Esophagus muscularis mucosa (tissue), 4 donors: Measurements from ENCODE around the gene NAT14. TPM values are rescaled to one million over a fixed set of nuclear protein-coding genes. Genes with fewer than 3 reads are reported as not detected.

Experiments used
- DNase-seq: peaks from one replicate; pipeline ENCODE4 v3.0.0-alpha.2; 2017; ENCODE audit errors: extremely low spot score
- H3K27ac ChIP-seq, 4 donors: fragments of 200-600 bp; sonication (generic); replicated peaks in 1 of 4; 1 replicate in 3 of 4; 2 replicates in 1 of 4; pipeline ENCODE4 v1.5.1; 2016 to 2019; ENCODE audit warnings: mild to moderate bottlenecking in 1 of 4
- H3K27me3 ChIP-seq, 4 donors: fragments of 200-600 bp; sonication (generic); one replicate each; pipeline versions ENCODE4 v1.5.1 to v1.6.0; 2016 to 2019
- H3K36me3 ChIP-seq, 4 donors: fragments of 200-600 bp; sonication (generic); one replicate each; pipeline ENCODE4 v1.5.1; 2016 to 2019
- H3K4me1 ChIP-seq, 4 donors: fragments of 200-600 bp; sonication (generic); one replicate each; pipeline ENCODE4 v1.5.1; 2016 to 2019
- H3K4me3 ChIP-seq, 4 donors: fragments of 200-600 bp; sonication (generic); 1 replicate in 2 of 4; 2 replicates in 2 of 4; pipeline ENCODE4 v1.5.1; 2016 to 2019; ENCODE audit warnings: mild to moderate bottlenecking in 4 of 4, moderate library complexity in 1 of 4
- H3K9me3 ChIP-seq, 4 donors: fragments of 200-600 bp; sonication (generic); 1 replicate in 3 of 4; 2 replicates in 1 of 4; pipeline ENCODE4 v1.5.1; 2016 to 2019
- EP300 ChIP-seq: sonication (generic); formaldehyde crosslinking; IDR thresholded peaks from one replicate; pipeline ENCODE4 v1.6.1; 2017; ENCODE audit warnings: antibody characterized with exemption
- POLR2A ChIP-seq: fragments of 450-650 bp; IDR thresholded peaks from one replicate; pipeline ENCODE4 v1.6.1; 2017; ENCODE audit warnings: antibody characterized with exemption, moderate library complexity, mild to moderate bottlenecking, low read depth
- POLR2AphosphoS5 ChIP-seq, 2 donors: sonication (generic); formaldehyde crosslinking; IDR thresholded peaks; one replicate each; pipeline ENCODE4 v1.6.1; 2017; ENCODE audit warnings: antibody characterized with exemption in 2 of 2
- WGBS: methylation state at CpG from one replicate; pipeline ENCODE4 v1.1.5; 2018; 5-methylcytosine and 5-hydroxymethylcytosine counted together
- intact Hi-C: fragments of 100-400 bp; cut with DNase I; formaldehyde crosslinking; loops from one replicate; pipeline ENCODE4 v1.15.1; 2023
- total RNA-seq, 4 donors: library from RNA; depleted of rRNA; stranded (reverse); fragments of >200 nt; gene quantifications; one replicate each; pipeline versions ENCODE4 v1.1.0 to v1.2.1, GENCODE V29; 2016
- TF ChIP-seq, protein P1 (sequence below), 3 experiments: fragments of 200-600 bp in 2 of 3; fragments of 450-650 bp in 1 of 3; sonication (generic) in 2 of 3; IDR thresholded peaks; one replicate each; pipeline ENCODE4 v1.5.1; 2017 to 2019; ENCODE audit warnings: antibody characterized with exemption in 3 of 3, mild to moderate bottlenecking in 2 of 3, moderate library complexity in 1 of 3

Gene NAT14
- total RNA-seq, 4 donors from 2014 or later = 5.8 to 14.2 (median 10.2) TPM

DNA sequence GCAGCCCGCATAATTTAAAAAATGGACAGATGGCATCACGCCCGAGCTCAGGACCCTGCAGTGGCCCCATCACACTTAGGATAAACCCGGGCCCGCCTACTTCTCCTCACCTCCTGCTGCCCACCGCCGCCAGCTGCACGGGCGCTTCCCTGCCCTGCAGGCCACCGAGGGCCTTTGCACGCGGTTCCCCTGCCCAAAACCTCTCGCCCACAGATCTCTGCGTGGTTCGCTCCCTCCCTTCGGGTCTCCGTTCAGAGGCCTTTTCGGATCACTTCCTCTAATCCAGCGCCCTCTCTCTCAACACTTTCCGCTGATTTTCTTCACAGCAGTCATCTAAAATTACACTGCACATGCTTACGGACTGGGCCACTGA lies 43.7 kb upstream of the NAT14 start:
- peaks cover 10 to 40% (median 31%) of the 10 kb centered on the region in 4 donors for H3K4me1 ChIP-seq
- no peak overlapping the region for H3K4me3 ChIP-seq
- H3K27ac ChIP-seq = no peak overlapping the region
- H3K36me3 ChIP-seq = no peaks in the 10 kb centered on the region
- no peaks in the 10 kb centered on the region for H3K9me3 ChIP-seq
- DNase-seq = no peak
- TF ChIP-seq EP300 (no peak), POLR2AphosphoS5 (IDR thresholded peaks at IDR 0.05) (no peak), POLR2A (no peak)
- TF ChIP-seq, protein P1, sequence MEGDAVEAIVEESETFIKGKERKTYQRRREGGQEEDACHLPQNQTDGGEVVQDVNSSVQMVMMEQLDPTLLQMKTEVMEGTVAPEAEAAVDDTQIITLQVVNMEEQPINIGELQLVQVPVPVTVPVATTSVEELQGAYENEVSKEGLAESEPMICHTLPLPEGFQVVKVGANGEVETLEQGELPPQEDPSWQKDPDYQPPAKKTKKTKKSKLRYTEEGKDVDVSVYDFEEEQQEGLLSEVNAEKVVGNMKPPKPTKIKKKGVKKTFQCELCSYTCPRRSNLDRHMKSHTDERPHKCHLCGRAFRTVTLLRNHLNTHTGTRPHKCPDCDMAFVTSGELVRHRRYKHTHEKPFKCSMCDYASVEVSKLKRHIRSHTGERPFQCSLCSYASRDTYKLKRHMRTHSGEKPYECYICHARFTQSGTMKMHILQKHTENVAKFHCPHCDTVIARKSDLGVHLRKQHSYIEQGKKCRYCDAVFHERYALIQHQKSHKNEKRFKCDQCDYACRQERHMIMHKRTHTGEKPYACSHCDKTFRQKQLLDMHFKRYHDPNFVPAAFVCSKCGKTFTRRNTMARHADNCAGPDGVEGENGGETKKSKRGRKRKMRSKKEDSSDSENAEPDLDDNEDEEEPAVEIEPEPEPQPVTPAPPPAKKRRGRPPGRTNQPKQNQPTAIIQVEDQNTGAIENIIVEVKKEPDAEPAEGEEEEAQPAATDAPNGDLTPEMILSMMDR (IDR thresholded peaks at IDR 0.05) = no peak
- intact Hi-C loops = no loop called here
- 4% methylated on average over 21 of the region's 21 CpGs for WGBS
- H3K27me3 ChIP-seq = peaks cover 5 to 99% (median 77%) of the 10 kb centered on the region in 4 donors

DNA sequence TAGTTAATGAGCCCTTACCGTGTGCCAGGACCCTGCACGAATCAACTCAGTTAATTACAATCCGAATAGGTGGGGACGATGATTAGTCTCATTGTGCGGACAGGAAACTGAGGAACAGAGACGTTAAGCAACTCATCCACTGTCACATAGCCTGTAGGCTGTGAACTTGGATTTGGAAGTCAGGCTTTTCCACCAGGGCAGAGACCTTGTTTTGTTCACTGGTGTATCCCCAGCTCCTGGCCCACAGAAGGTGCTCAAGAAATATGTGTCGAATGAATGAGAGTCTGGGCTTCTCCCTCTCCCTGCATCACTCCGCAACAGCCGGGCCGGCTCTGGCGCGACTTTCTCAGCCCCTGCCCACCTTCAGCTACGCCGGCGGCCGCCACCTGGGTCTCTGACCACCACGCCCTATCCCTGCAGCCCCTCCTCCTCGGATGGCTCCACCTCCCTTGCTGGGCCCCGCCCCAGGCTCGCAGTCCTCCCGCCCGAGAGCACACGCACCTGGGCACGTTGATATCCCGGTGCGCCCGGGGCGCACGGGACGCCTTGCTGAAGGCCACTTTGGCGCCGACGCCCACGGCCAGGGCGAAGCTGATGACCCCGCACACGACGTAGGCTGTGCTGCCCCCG lies 43.2 kb upstream of the NAT14 start:
- Histone ChIP-seq H3K9me3 (no peaks in the 10 kb centered on the region), H3K27ac (no peak overlapping the region), H3K27me3 (peaks cover 5 to 98% (median 77%) of the 10 kb centered on the region in 4 donors), H3K4me1 (peaks cover 10 to 40% (median 31%) of the 10 kb centered on the region in 4 donors), H3K4me3 (no peak overlapping the region), H3K36me3 (no peaks in the 10 kb centered on the region)
- TF ChIP-seq POLR2AphosphoS5 (IDR thresholded peaks at IDR 0.05) (no peak), POLR2A (no peak), EP300 (no peak)
- TF ChIP-seq, protein P1 (IDR thresholded peaks at IDR 0.05) = no peak
- WGBS = 5% methylated on average over 16 of the region's 39 CpGs
- intact Hi-C loops = no loop called here
- no peak for DNase-seq

DNA sequence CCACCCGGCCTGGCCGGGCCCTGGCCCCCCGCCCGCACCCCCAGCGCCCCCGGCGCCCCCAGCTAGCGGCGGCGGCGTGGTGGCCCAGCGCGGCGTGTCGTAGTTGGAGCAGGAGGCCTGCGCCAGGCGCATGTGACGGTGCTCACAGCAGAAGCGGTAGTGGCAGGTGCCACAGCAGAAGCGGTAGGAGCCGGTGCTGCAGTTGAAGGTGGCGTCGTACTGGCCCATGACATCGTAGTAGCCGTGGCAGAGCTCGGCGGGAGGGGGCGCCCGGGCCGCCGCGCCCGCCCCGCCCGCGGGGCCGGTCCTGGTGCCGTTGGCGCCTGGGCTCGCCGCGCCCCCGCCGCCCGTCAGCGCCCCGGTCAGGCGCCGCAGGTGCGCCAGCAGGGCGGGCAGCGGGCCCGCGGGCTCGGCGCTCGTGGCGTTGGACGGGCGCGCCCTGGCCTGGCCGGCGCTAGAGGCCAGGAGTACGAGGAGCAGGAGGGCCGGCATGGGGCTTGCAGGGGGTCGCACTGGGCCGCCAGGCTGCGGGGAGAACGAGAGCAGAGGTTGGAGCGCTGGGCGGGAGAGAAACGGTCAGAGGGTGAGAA lies 42.5 kb upstream of the NAT14 start:
- H3K27ac ChIP-seq = no peak overlapping the region
- H3K9me3 ChIP-seq = no peaks in the 10 kb centered on the region
- under 1% methylated on average over 24 of the region's 72 CpGs for WGBS
- no peaks in the 10 kb centered on the region for H3K36me3 ChIP-seq
- peaks cover 10 to 38% (median 29%) of the 10 kb centered on the region in 4 donors for H3K4me1 ChIP-seq
- DNase-seq = no peak
- TF ChIP-seq POLR2AphosphoS5 (IDR thresholded peaks at IDR 0.05) = no peak
- H3K4me3 ChIP-seq = no peak overlapping the region
- peaks cover 5 to 98% (median 76%) of the 10 kb centered on the region in 4 donors for H3K27me3 ChIP-seq
- intact Hi-C loops = no loop called here

GRCh38 chr19:55443045-55443823 lies 41.8 kb upstream of the NAT14 start, which contains the start of gene SHISA7:
SHISA7 (minus strand) TSS chr19:55443300; CDS start chr19:55442863, 437 bp downstream.
- WGBS = 2% methylated on average over 43 of the region's 43 CpGs
- peaks cover 5 to 93% (median 68%) of the 10 kb centered on the region in 4 donors for H3K27me3 ChIP-seq
- DNase-seq = no peak
- no peak within 1 kb of the TSS for H3K4me3 ChIP-seq
- TF ChIP-seq POLR2AphosphoS5 (IDR thresholded peaks at IDR 0.05) = no peak
- no peak for TF ChIP-seq EP300
- TF ChIP-seq, protein P1 (IDR thresholded peaks at IDR 0.05) = no peak
- no peak for TF ChIP-seq POLR2A
- H3K4me1 ChIP-seq = peaks cover 10 to 34% (median 29%) of the 10 kb centered on the region in 4 donors
- no peaks in the 10 kb centered on the region for H3K9me3 ChIP-seq
- H3K36me3 ChIP-seq = no peaks in the 10 kb centered on the region
- intact Hi-C loops = no loop called here
- H3K27ac ChIP-seq = no peak within 1 kb of the TSS
